HEK293T (cell line): ENCODE measurements around the gene COLEC11.

Source experiments
- BHLHE40 ChIP-seq: fragments of 450-650 bp; IDR thresholded peaks from 2 replicates; pipeline ENCODE4 v1.6.1; 2016; ENCODE audit warnings: mild to moderate bottlenecking, moderate library complexity, borderline replicate concordance
- FOXM1 ChIP-seq: fragments of 450-650 bp; IDR thresholded peaks from 2 replicates; pipeline ENCODE4 v1.6.1; 2017; ENCODE audit warnings: mild to moderate bottlenecking, borderline replicate concordance
- SUZ12 ChIP-seq: fragments of 450-650 bp; IDR thresholded peaks from 2 replicates; pipeline ENCODE4 v1.6.1; 2016; ENCODE audit warnings: mild to moderate bottlenecking

DNA sequence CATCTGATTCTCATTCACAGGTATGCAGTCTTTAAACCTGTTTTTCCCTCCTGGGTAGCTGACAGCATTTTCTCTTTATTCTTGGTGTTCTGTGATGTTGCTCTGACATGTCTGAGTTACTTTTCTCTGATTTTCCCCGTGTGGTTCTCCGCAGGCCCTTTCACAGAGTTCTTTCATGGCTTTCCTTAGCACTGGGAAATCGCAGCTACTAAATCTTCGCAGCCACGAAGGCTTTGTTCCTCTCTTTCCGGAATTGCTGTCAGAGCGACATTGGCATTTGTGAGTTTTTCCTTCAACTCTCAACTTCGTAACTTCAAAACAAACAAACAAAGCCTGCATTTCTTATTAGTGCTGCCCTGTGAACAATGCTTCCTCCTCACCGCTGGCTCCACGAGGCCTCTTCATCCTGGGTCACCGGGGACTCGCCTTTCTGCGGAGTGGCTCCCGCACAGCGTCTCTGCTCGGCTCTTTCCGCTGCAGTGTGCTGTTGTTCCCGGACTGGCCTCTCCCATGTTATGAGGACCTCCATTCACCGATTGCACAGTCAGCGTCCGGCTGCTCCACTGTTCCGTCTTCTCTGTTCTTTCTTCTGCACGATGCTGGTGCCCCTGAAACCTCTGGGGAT is 16.1 kb downstream of the COLEC11 start:
- TF ChIP-seq SUZ12 (no peak), BHLHE40 (no peak), FOXM1 (no peak)
